ENCODE results near the gene P3H3. TPM values are rescaled to one million over a fixed set of nuclear protein-coding genes. Genes with fewer than 3 reads are reported as not detected.

The P3H3 gene
- polyA plus RNA-seq, 4 donors = 0.89 to 18.3 (median 4.9) TPM

- Histone ChIP-seq H3K4me3 (ENCODE audit: low read depth in 1 of 3, low read length in 3 of 3) (no peak within 1 kb of the TSS), H3K36me3 (ENCODE audit: control insufficient read depth in 3 of 3, insufficient read depth in 2 of 3, low read depth in 1 of 3, low read length in 3 of 3) (peaks cover 0 to 71% (median 0%) of the 10 kb centered on the region in 3 donors), H3K27me3 (ENCODE audit: control insufficient read depth in 3 of 3, insufficient read depth in 3 of 3, low read length in 3 of 3) (no peaks in the 10 kb centered on the region), H3K9me3 (ENCODE audit: control insufficient read depth in 2 of 2, insufficient read depth in 1 of 2, low read depth in 1 of 2, low read length in 1 of 2) (no peaks in the 10 kb centered on the region), H3K27ac (ENCODE audit: low read depth in 1 of 3, low read length in 2 of 3) (peak within 1 kb of the TSS in 1 of 3 donors; percentile 23), H3K4me1 (ENCODE audit: control insufficient read depth in 3 of 3, insufficient read depth in 2 of 3, low read depth in 1 of 3, low read length in 2 of 3) (peaks cover 0 to 28% (median 0%) of the 10 kb centered on the region in 3 donors)
- no peak for FAIRE-seq
- DNase-seq = no peak
- 54 to 65% (median 59%) methylated on average over 23 to 24 of the region's 24 CpGs for WGBS, 3 donors
Measured at GRCh38 chr12:6840761-6841515, 12.7 kb downstream of the P3H3 start, which contains the start of gene GNB3. GNB3 (plus strand) TSS chr12:6840925; CDS start chr12:6841288, 363 bp downstream.

DNA sequence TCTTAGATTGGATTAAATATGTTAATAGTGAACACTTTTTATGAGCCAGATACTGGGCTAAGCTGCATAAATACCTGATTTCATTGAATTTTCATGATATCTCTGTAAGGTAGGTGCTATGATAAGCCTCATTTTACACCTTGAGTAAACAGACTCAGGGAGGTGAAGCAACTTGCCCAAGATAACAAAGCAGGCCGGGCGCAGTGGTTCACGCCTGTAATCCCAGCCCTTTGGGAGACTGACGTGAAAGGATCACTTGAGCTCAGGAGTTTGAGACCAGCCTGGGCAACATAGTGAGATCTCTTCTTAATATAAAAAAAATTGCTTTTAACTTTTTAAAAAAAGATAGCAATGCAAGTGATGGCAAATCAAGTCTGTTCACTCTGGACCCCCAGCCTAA is 13.9 kb downstream of the P3H3 start:
- FAIRE-seq (no peak), DNase-seq (peak in 1 of 2 donors; percentile 61)
- no peak overlapping the region for H3K4me3 ChIP-seq (ENCODE audit: low read depth in 1 of 3, low read length in 3 of 3)
- no peaks in the 10 kb centered on the region for H3K9me3 ChIP-seq (ENCODE audit: control insufficient read depth in 2 of 2, insufficient read depth in 1 of 2, low read depth in 1 of 2, low read length in 1 of 2)
- H3K4me1 ChIP-seq (ENCODE audit: control insufficient read depth in 3 of 3, insufficient read depth in 2 of 3, low read depth in 1 of 3, low read length in 2 of 3) = peaks cover 0 to 28% (median 0%) of the 10 kb centered on the region in 3 donors
- peaks cover 0 to 74% (median 0%) of the 10 kb centered on the region in 3 donors for H3K36me3 ChIP-seq (ENCODE audit: control insufficient read depth in 3 of 3, insufficient read depth in 2 of 3, low read depth in 1 of 3, low read length in 3 of 3)
- no peaks in the 10 kb centered on the region for H3K27me3 ChIP-seq (ENCODE audit: control insufficient read depth in 3 of 3, insufficient read depth in 3 of 3, low read length in 3 of 3)
- 19 to 61% (median 37%) methylated on average over 4 of the region's 4 CpGs for WGBS, 3 donors
- no peak overlapping the region for H3K27ac ChIP-seq (ENCODE audit: low read depth in 1 of 3, low read length in 2 of 3)

- DNase-seq (peak in 1 of 2 donors; percentile 25), FAIRE-seq (no peak)
- Histone ChIP-seq H3K4me3 (ENCODE audit: low read depth in 1 of 3, low read length in 3 of 3) (no peak overlapping the region), H3K9me3 (ENCODE audit: control insufficient read depth in 2 of 2, insufficient read depth in 1 of 2, low read depth in 1 of 2, low read length in 1 of 2) (no peaks in the 10 kb centered on the region), H3K27me3 (ENCODE audit: control insufficient read depth in 3 of 3, insufficient read depth in 3 of 3, low read length in 3 of 3) (no peaks in the 10 kb centered on the region), H3K36me3 (ENCODE audit: control insufficient read depth in 3 of 3, insufficient read depth in 2 of 3, low read depth in 1 of 3, low read length in 3 of 3) (peaks cover 0 to 73% (median 0%) of the 10 kb centered on the region in 3 donors), H3K4me1 (ENCODE audit: control insufficient read depth in 3 of 3, insufficient read depth in 2 of 3, low read depth in 1 of 3, low read length in 2 of 3) (peaks cover 0 to 24% (median 0%) of the 10 kb centered on the region in 3 donors), H3K27ac (ENCODE audit: low read depth in 1 of 3, low read length in 2 of 3) (no peak overlapping the region)
- 57 to 74% (median 72%) methylated on average over 16 of the region's 16 CpGs for WGBS, 3 donors
Measured at GRCh38 chr12:6843118-6843902, 15.1 kb downstream of the P3H3 start.

GRCh38 chr12:6845395-6845794 is 17.2 kb downstream of the P3H3 start:
- peaks cover 0 to 32% (median 0%) of the 10 kb centered on the region in 3 donors for H3K4me1 ChIP-seq (ENCODE audit: control insufficient read depth in 3 of 3, insufficient read depth in 2 of 3, low read depth in 1 of 3, low read length in 2 of 3)
- FAIRE-seq (no peak), DNase-seq (no peak)
- H3K36me3 ChIP-seq (ENCODE audit: control insufficient read depth in 3 of 3, insufficient read depth in 2 of 3, low read depth in 1 of 3, low read length in 3 of 3) = peaks cover 0 to 74% (median 3%) of the 10 kb centered on the region in 3 donors
- H3K9me3 ChIP-seq (ENCODE audit: control insufficient read depth in 2 of 2, insufficient read depth in 1 of 2, low read depth in 1 of 2, low read length in 1 of 2) = no peaks in the 10 kb centered on the region
- WGBS, 3 donors = 91 to 96% (median 91%) methylated on average over 17 of the region's 17 CpGs
- H3K27me3 ChIP-seq (ENCODE audit: control insufficient read depth in 3 of 3, insufficient read depth in 3 of 3, low read length in 3 of 3) = no peaks in the 10 kb centered on the region
- no peak overlapping the region for H3K27ac ChIP-seq (ENCODE audit: low read depth in 1 of 3, low read length in 2 of 3)
- H3K4me3 ChIP-seq (ENCODE audit: low read depth in 1 of 3, low read length in 3 of 3) = no peak overlapping the region

- Histone ChIP-seq H3K27me3 (ENCODE audit: control insufficient read depth in 3 of 3, insufficient read depth in 3 of 3, low read length in 3 of 3) (no peaks in the 10 kb centered on the region), H3K27ac (ENCODE audit: low read depth in 1 of 3, low read length in 2 of 3) (no peak overlapping the region), H3K36me3 (ENCODE audit: control insufficient read depth in 3 of 3, insufficient read depth in 2 of 3, low read depth in 1 of 3, low read length in 3 of 3) (peaks cover 0 to 71% (median 3%) of the 10 kb centered on the region in 3 donors), H3K4me3 (ENCODE audit: low read depth in 1 of 3, low read length in 3 of 3) (no peak overlapping the region), H3K4me1 (ENCODE audit: control insufficient read depth in 3 of 3, insufficient read depth in 2 of 3, low read depth in 1 of 3, low read length in 2 of 3) (peaks cover 0 to 30% (median 0%) of the 10 kb centered on the region in 3 donors), H3K9me3 (ENCODE audit: control insufficient read depth in 2 of 2, insufficient read depth in 1 of 2, low read depth in 1 of 2, low read length in 1 of 2) (no peaks in the 10 kb centered on the region)
- DNase-seq = no peak
- WGBS, 3 donors = 88 to 91% (median 90%) methylated on average over 7 of the region's 7 CpGs
- no peak for FAIRE-seq
Measured at GRCh38 chr12:6846316-6846869, 18.2 kb downstream of the P3H3 start.

GRCh38 chr12:6847676-6848075 is 19.5 kb downstream of the P3H3 start:
- Histone ChIP-seq H3K36me3 (ENCODE audit: control insufficient read depth in 3 of 3, insufficient read depth in 2 of 3, low read depth in 1 of 3, low read length in 3 of 3) (peaks cover 0 to 68% (median 3%) of the 10 kb centered on the region in 3 donors), H3K4me3 (ENCODE audit: low read depth in 1 of 3, low read length in 3 of 3) (no peak overlapping the region), H3K9me3 (ENCODE audit: control insufficient read depth in 2 of 2, insufficient read depth in 1 of 2, low read depth in 1 of 2, low read length in 1 of 2) (no peaks in the 10 kb centered on the region), H3K27me3 (ENCODE audit: control insufficient read depth in 3 of 3, insufficient read depth in 3 of 3, low read length in 3 of 3) (no peaks in the 10 kb centered on the region), H3K4me1 (ENCODE audit: control insufficient read depth in 3 of 3, insufficient read depth in 2 of 3, low read depth in 1 of 3, low read length in 2 of 3) (peaks cover 0 to 22% (median 0%) of the 10 kb centered on the region in 3 donors), H3K27ac (ENCODE audit: low read depth in 1 of 3, low read length in 2 of 3) (no peak overlapping the region)
- WGBS, 3 donors = 96 to 100% (median 96%) methylated on average over 2 of the region's 2 CpGs
- no peak for DNase-seq
- no peak for FAIRE-seq

DNA sequence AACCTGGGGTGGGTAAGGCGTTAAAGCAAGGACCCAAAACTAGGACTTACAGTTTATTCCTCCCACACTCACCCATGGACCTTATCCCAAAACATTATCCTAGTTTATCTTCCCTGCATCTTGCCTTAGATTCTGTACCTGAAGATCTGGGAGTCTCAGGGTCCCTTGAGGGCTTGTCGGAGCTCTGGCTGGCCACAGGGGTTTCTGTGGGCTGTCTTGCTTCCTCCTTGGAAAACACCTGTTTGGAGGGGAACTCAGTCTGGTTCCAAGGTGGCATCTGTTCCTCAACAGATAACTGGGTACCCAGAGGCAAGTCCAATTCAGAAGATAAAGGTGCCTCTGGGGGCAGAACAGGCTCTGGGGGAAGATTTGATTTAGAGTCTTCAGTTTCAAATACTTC is 21.2 kb downstream of the P3H3 start:
- Histone ChIP-seq H3K27me3 (ENCODE audit: control insufficient read depth in 3 of 3, insufficient read depth in 3 of 3, low read length in 3 of 3) (no peaks in the 10 kb centered on the region), H3K4me3 (ENCODE audit: low read depth in 1 of 3, low read length in 3 of 3) (no peak overlapping the region), H3K9me3 (ENCODE audit: control insufficient read depth in 2 of 2, insufficient read depth in 1 of 2, low read depth in 1 of 2, low read length in 1 of 2) (no peaks in the 10 kb centered on the region), H3K27ac (ENCODE audit: low read depth in 1 of 3, low read length in 2 of 3) (no peak overlapping the region), H3K36me3 (ENCODE audit: control insufficient read depth in 3 of 3, insufficient read depth in 2 of 3, low read depth in 1 of 3, low read length in 3 of 3) (peaks cover 0 to 59% (median 3%) of the 10 kb centered on the region in 3 donors), H3K4me1 (ENCODE audit: control insufficient read depth in 3 of 3, insufficient read depth in 2 of 3, low read depth in 1 of 3, low read length in 2 of 3) (peaks cover 0 to 27% (median 5%) of the 10 kb centered on the region in 3 donors)
- FAIRE-seq (no peak), DNase-seq (no peak)
- WGBS, 3 donors = 80 to 94% (median 82%) methylated on average over 2 of the region's 2 CpGs

DNA sequence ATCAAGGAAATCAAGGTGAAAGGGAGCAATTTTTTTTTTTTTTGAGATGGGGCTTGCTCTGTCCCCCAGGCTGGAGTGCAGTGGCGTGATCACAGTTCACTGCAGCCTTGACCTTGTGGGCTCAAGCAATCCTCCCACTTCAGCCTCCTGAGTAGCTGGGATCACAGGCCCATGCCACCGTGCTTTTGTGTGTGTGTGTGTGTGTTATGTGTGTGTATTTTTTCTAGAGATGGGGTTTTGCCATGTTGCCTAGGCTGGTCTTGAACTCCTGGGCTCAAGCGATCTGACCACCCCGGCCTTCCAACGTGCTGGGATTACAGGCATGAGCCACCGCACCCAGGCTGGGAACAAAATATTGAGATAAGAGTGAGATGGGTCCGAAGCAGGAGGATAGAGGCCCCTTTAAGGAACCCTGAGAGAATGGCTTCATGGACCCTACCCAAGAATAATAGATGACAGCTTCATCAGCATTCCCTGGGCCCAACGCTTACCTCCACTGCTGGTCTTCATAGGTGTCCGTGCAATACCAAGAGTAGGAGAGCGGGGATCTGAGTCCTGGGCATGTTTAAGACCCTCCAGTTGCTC is 21.9 kb downstream of the P3H3 start:
- Histone ChIP-seq H3K27me3 (ENCODE audit: control insufficient read depth in 3 of 3, insufficient read depth in 3 of 3, low read length in 3 of 3) (no peaks in the 10 kb centered on the region), H3K9me3 (ENCODE audit: control insufficient read depth in 2 of 2, insufficient read depth in 1 of 2, low read depth in 1 of 2, low read length in 1 of 2) (no peaks in the 10 kb centered on the region), H3K36me3 (ENCODE audit: control insufficient read depth in 3 of 3, insufficient read depth in 2 of 3, low read depth in 1 of 3, low read length in 3 of 3) (peaks cover 0 to 58% (median 3%) of the 10 kb centered on the region in 3 donors), H3K4me3 (ENCODE audit: low read depth in 1 of 3, low read length in 3 of 3) (peak overlapping the region in 2 of 3 donors; percentile 58 to 72), H3K4me1 (ENCODE audit: control insufficient read depth in 3 of 3, insufficient read depth in 2 of 3, low read depth in 1 of 3, low read length in 2 of 3) (peaks cover 0 to 27% (median 5%) of the 10 kb centered on the region in 3 donors), H3K27ac (ENCODE audit: low read depth in 1 of 3, low read length in 2 of 3) (peak overlapping the region; percentile 52 to 99 (median 68))
- FAIRE-seq (no peak), DNase-seq (no peak)
- 82 to 83% (median 82%) methylated on average over 10 of the region's 10 CpGs for WGBS, 3 donors

Measured in small intestine (tissue), 7 donors.